GM18498 (cell line): Measurements from ENCODE around the gene SPRED1.
A peak's percentile ranks its signal among the peaks of the same experiment; 100 is the strongest.

Source experiments
- ATAC-seq: cut with Tn5 transposase; IDR thresholded peaks from one replicate; pipeline ENCODE4 v1.9.1; 2021; ENCODE audit warnings: mild to moderate bottlenecking, moderate library complexity; ENCODE audit not compliant: unreplicated experiment

Gene SPRED1

GRCh38 chr15:38252481-38253350, at the start of gene SPRED1:
Gene SPRED1 (plus strand): TSS chr15:38252836. CDS start chr15:38253186, 350 bp downstream.
- ATAC-seq: peak; percentile 33

- no peak for ATAC-seq
Observed at GRCh38 chr15:38205526-38206272, 46.9 kb upstream of the SPRED1 start.

- ATAC-seq: no peak
Observed at GRCh38 chr15:38207621-38208020, 45.0 kb upstream of the SPRED1 start.

- ATAC-seq: no peak
Observed at GRCh38 chr15:38208206-38208605, 44.4 kb upstream of the SPRED1 start.

- ATAC-seq: no peak
Observed at GRCh38 chr15:38208779-38209178, 43.9 kb upstream of the SPRED1 start.

- no peak for ATAC-seq
Observed at GRCh38 chr15:38211249-38211648, 41.4 kb upstream of the SPRED1 start.

GRCh38 chr15:38211811-38212210, 40.8 kb upstream of the SPRED1 start:
- no peak for ATAC-seq

- no peak for ATAC-seq
Observed at GRCh38 chr15:38212729-38213351, 39.8 kb upstream of the SPRED1 start.

- no peak for ATAC-seq
Observed at GRCh38 chr15:38213356-38213755, 39.3 kb upstream of the SPRED1 start.

- no peak for ATAC-seq
Observed at GRCh38 chr15:38215707-38216106, 36.9 kb upstream of the SPRED1 start.

- ATAC-seq: no peak
Observed at GRCh38 chr15:38216763-38217162, 35.9 kb upstream of the SPRED1 start.

- no peak for ATAC-seq
Observed at GRCh38 chr15:38217191-38217595, 35.4 kb upstream of the SPRED1 start.

- ATAC-seq: no peak
Observed at GRCh38 chr15:38217788-38218609, 34.6 kb upstream of the SPRED1 start.

GRCh38 chr15:38220606-38221273, 31.9 kb upstream of the SPRED1 start:
- no peak for ATAC-seq

- no peak for ATAC-seq
Observed at GRCh38 chr15:38224486-38224885, 28.1 kb upstream of the SPRED1 start.

GRCh38 chr15:38225381-38225780, 27.3 kb upstream of the SPRED1 start:
- no peak for ATAC-seq

GRCh38 chr15:38226608-38227266, 25.9 kb upstream of the SPRED1 start:
- ATAC-seq: no peak

GRCh38 chr15:38227941-38228340, 24.7 kb upstream of the SPRED1 start:
- no peak for ATAC-seq

- ATAC-seq: no peak
Observed at GRCh38 chr15:38228618-38229017, 24.0 kb upstream of the SPRED1 start.
